GM11168 (cell line): ENCODE data around the gene EXOC2.

Source experiments
- in situ Hi-C: fragments of 300-500 bp; cut with MboI; formaldehyde crosslinking; loops from one replicate; pipeline ENCODE4 v1.12.0; 2022; ENCODE audit warnings: low sequenced_read_pairs; ENCODE audit not compliant: unreplicated experiment

The EXOC2 gene

DNA sequence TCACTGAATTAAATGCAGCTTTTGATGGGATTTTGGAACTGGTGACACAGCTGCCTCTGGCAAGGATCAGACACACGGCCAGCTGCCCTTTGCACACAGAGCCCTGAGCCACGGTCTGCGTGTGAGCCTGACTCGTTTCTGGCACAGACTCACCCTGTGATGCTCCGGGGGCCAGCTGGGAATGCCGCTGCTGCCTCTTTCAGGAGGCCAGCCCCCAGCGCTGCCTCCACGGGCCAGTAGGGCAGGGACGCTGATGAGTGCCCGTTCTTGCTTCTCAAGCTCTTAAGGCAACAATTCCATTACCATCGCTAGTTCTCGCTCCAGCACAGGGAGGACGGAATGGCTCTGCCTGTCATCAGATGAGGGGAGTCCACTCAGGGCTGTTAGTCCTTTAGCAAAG, 239.8 kb downstream of the EXOC2 start:
- in situ Hi-C loops = no loop called here

DNA sequence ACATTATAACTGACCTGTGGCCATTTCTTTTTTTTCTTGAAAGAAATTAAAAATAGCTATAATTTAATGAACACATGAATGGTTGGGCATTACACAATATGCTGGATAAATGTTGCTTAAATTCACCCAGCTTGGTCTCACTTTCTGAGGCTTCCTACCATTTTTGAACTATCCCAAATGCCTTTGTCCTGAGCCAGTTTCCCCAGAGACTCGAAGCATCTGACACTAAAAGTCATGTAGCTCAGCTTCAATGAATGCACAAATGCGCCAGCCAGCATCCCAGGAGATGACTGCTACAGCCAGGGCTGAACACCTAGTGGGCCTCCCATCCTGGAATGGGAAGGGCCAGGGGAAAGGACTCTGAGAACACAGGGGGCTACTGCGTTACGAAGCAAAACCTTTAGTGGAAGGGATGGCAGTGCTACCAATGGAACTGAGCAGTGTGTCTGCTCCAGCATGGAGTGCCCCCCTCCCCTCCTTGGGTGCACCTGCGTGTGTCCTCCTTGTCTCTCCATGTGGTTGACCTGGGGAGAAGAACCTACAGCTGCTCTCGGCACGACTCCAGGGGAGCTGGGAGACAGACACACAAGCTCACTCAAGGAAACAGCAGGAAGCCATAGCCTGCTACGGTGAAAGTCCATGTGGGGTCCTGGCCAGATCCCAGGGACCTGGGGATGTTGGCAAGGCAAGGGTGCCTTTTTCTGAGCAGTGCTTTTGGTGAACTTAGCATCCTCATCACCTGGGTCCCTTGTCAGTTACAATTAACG, 240.5 kb downstream of the EXOC2 start:
- in situ Hi-C loops = no loop called here

DNA sequence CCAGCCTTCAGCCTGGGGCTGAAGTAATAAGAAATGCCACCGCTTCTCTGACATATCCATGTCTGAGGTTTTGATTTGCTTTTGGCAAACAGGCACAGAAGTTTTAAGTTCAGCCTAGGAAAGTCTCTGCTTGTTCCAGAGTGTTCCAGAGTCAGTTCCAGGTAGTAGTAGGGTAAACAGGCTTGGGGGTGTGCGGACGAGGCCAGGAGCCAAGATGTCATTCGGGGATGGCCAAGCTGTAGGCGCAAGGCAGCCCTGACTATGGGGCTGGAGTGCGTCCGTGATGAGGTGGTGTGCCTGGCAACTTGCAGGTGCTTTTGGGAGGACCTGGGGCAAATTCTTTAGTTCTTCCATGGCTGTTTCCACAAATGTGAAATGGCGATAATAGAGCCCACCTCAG, 241.1 kb downstream of the EXOC2 start:
- in situ Hi-C loops = no loop called here

DNA sequence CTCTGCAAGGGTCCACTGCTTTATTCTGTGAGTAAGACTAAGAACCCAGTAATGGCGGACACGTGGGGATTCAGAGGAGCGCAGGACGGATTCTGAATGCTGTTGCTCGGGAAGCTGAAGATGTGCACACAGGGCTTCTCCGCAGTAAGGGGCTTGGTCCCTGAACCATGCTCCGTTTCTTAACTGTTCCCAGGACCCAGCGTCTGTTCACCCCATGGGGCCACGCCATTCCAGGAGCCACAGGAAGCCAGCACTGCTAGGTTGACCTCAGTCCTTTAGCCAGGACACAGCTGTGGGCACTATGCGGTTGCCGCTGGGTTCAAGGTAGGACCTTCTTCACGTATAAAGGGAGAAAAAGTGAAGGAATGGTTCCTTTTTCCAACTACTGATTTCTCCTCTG, 241.6 kb downstream of the EXOC2 start:
- in situ Hi-C loops = no loop called here

DNA sequence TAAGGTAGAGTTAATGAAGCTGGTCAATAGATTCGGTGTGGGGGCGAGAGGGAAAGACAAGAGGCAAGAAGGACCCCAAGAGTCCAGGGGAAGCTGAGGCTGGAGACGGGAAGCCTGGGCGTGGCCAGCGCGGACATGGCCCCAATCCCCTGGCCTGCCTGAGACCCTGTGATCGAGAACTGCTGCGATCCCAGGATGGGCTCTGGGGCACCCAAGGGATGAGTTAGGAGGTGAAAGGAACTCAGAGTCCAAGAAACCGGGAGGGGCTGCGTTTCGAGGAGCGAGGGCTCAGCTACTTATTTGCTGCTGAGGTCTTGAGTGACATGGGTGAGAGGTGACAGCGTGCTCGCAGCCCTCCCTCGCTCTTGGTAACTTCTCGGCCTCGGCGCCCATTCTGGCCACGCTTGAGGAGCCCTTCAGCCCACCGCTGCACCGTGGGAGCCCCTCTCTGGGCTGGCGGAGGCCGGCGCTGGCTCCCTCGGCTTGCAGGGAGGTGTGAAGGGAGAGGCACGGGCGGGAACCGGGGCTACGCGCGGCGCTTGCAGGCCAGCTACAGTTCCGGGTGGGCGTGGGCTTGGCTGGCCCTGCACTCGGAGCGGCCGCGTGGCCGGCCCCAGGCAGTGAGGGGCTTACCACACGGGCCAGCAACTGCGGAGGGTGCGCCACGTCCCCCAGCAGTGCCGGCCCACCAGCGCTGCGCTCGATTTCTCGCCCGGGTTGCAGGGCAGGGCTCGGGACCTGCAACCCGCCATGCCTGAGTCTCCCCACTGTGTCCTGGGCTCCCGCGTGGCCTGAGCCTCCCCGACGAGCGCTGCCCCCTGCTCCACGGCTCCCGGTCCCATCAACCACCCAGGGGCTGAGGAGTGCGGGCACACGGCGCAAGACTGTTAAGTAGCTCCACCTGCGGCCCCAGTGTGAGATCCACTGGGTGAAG, 243.2 kb downstream of the EXOC2 start:
- in situ Hi-C loops = no loop called here

DNA sequence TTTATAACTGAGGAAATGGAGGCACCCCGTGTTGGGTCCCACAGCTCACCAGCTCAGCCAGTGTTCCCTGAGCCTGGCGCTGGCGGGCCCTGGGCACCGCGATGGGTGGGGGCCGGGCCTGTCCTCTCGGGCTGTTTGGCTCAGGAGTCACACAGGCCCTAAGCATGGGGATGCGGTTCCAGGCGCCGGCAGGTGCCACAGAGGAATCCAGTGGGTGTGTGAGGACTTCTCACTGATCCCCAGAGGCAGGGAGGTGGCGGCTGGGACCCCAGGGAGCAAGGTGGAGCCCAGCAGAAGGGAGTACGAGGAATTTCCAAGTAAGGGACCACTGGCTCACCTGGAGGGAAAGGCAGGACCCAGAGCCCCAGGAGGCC, 243.9 kb downstream of the EXOC2 start:
- in situ Hi-C loops = no loop called here

DNA sequence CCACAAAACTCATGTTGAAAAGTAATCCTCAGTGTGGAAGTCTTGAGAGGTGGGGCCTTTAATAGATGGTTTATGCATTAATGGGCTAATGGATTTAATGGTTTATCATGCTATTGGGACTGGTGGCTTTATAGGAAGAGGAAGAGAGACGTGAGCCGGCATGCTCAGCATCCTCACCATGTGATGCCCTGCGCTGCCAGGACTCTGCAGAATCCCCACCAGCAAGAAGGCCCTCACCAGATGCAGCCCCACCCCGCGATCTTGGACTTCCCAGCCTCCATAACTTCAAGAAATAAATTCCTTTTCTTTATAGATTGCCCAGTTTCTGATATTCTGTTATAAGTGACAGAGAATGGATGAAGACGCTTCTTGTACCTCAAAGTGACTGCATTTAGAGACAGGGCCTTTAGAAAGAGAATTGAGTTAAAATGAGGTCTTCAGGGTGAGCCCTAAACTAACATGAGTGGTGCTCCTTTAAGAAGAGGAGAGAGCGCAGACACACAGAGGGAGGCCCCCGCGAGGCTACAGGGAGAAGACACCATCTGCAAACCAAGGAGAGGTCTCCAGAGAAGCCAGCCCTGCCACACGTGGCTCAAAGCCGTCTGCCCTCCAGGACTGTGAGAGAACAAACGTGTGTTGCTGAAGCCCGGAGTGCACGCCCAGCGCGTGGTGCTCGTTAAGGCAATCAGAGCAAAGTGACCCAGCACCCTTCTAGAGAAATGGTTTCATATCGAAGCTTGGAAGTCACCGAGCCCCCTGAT, 244.5 kb downstream of the EXOC2 start:
- in situ Hi-C loops = no loop called here

DNA sequence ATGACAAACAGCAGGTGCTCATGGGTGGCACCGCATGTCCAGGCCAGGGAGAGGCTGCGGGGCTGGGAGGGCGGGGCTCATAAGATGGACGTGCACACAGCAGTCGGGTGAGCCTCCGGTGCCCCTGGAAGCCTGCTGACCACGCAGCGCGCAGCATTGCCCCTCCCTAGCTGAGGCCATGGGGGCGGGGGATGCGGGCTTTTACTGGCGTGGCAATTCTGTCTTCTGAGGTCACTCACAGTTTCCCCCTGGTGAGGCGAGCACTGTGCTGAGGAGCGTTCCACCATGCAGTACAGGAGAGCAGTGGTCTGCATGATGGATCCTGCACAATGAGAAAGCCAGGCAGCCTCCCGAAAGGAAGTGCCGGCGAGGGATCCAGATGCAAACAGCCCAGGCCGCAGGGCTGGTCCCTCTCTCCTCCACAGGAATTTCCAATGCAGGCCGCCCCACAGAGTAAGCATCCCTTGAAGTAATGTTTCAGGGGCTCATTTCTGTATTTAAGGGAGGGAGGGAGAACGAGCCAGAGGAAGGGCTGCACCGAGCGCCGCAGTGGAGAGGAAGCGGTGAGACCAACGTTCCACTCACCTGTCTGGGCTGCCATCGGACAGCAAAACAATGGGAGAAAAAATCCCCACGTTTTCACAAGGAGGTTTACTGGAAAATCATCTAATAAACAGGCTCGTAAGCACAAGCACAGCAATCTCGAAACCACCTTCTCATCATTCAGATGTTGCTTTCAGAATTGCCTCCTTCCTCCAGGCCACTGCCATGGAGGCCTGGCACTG, 245.4 kb downstream of the EXOC2 start:
- in situ Hi-C loops = no loop called here

DNA sequence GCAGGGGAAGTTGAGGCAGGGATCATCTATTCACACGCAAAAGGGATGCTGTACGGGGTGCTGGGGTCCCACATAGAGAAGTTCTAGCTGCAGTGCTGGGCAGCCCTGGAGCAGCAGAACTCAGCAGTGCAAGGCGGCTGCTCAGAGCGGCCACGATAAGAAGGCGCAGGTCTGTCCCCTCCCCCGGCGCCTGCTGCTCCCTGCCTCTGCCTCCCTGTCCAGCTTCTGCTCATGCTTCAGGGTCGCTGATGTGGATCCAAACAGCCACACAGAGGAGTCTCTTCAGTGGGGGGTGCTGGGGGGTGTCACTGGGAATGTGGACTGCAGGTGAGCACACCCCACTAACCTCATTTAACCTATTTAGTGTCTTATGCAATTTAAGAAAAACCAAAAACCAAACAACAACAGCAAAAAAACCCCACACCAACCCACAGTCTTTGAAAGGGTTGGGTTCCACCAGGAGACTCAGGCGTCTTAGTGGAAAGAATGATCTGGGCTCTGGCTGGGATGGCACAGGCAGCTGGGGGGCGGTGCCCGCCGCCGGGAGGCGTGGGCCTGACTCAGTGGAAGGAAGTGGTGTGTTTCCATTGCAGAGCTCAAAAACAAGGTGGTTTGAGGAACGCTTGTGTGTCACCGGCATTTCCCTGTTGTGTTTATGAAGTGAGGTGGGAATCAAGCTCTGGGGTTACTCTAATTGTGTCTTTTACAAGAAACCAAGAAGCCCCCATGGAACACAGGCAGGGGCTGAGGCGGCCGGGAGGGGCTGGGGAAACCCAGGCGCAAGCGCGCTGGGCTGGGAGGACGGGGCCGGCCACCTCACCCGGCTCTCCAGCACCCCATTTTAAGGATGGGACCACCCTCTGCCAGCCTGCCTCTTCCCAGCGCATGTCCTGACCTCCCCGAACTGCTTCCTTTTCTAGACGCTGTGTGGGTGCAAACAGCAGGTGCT, 246.2 kb downstream of the EXOC2 start:
- in situ Hi-C loops = no loop called here

DNA sequence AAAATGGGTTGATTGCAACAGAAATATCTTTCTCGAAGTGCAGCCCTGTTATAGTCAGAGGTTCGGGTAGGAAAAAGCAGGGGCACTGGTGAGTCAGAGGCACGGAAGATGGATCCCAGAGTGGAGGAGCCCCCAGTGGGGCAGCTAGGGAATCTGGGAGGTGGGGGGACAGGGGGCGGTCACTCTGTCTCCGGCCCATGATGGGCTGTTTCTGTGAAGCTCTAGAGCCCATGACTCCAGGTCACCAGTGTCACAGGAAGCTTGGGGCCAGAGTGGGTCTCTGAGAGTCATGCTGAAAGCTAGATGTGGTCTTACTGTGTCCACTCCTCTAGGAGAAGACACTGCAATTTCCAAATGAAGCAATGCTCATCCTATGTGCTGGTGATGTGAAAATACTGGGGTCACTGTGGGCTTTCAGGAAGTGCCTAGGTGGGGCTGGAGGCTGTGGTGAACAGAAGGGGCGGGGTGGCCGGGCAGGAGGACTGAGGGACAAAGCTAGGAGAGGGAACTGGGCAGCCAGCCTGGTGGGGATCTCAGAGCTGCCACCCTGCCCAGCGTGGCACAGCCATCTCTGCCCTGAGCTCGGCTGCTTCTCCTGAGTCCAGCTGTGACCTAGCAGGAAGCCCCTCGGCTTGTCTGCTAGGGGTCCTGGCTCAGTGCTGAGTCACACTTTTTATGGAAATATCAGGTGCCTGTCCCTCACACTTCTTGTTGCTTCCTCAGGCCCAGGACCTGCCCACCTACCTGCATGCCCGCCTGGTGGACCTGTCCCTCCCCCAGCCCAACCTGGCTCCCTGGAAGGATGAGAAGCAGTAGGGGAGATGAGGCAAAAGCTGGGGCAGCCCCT, 247.1 kb downstream of the EXOC2 start:
- in situ Hi-C loops = no loop called here

DNA sequence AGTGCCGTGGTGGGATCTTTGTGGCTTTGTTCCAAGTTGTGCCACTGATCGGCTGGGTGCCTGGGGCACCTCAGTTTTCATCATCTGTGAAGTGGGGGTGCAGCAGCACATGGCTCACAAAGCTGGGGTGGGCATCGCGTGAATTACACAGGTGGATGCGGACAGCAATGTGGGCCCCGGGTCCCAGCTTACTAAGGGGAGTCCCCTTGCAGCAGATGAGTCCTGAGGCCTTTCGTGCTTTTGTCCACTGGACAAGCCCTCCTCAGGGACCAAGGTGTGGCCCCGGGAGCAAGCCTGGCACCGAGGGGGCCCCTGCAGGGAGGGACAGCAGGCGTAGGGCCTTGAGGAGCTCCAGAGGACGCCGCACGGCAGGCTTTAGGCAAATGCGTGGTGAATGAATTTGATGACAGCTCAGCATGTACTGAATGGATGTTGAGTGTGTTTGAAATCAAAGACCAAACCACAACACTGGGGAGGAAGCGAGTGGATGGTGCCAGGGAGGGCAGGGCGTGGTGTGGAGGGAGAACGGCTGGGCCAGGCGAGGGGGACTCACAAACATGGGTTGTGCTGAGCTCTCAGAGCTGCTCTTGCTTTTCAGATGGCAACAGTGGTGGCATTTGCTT, 248.2 kb downstream of the EXOC2 start:
- in situ Hi-C loops = no loop called here

DNA sequence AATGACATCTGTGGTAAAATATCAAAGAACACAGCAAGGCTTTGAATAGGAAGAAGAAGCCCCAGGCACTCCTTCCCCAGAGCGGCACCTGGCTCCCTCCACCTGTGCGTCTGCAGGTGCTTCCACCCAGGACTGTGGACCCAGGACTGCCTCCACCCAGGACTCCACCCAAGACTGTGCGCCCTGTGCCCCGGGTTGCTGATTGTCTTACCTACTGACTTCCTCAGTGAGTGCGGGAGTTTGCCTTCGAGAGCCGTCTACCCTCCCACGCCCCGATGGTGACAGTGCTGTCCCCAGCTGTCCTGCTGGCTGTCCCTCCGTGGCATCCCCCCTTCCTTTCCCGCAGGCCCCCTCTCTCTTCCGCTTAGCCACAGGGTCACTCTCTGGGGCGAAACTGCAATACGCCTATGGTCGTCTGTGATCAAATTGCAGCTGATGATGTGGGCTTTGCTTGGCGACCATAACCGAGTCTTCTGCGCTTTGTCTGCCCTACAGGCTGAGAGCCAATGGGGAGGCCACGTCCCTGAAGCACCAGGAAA, 249.2 kb downstream of the EXOC2 start:
- in situ Hi-C loops = no loop called here

DNA sequence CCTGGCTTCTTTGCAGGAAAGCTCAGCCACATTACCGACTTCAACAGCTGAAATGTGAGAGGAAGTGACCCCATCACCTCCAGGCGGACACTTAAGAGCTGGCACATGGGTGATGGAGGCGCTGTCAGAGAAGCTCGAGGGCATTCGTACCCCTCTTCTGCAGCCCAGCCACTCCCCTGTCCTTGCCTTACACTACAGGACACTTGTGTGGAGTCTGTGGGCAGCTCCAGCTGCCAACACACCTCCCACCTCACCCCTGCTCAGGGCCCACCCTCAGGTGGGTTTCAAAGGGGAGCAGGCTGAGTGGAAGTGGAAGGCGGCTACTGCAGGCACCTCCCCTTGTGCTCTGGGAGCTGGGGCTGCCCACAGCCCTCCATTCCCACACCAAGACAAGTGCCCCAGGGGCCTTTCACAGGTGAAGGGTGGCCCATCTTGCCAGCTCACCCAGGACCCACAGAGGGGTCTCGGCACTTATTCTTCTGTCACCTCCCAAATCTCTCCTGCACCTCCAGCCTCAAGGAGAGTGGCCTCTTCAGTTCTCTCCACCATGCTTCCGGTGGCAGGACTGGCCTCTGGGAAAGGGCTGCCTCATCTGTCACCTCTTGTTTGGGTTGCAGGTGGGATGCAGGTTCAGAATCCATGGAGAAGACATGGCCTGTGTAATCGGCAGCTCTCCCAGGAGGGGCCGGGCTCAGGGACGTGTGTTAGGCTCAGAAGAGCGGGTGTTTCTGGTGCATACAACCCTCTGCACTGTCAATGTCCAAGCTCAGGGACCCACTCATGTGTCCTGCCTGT, 251.6 kb downstream of the EXOC2 start:
- in situ Hi-C loops = no loop called here

DNA sequence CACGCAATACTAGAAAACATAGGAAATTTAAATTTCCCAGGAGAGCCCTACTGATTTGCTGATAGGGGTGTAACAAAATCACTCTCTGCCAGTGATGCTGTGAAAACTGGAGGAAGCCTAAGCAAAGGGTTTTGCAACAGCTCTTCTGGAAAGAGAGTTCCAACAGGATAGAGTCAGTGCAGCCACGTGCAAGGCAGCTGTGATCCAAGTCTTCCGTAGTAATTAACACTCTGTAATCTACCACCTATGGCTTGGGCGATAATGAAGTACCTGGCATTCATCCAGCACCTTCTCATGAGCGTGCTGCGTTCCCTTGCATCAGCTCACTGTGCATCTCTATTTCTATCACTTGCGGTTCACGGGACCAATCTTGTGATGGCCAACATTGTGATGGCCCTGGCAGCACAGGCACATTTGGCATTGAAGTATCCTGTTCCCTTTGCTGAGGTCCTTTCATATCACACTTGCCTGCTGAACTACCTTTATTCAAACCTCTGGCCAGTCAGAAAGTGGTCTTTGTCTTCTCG, 253.2 kb downstream of the EXOC2 start:
- in situ Hi-C loops = no loop called here

DNA sequence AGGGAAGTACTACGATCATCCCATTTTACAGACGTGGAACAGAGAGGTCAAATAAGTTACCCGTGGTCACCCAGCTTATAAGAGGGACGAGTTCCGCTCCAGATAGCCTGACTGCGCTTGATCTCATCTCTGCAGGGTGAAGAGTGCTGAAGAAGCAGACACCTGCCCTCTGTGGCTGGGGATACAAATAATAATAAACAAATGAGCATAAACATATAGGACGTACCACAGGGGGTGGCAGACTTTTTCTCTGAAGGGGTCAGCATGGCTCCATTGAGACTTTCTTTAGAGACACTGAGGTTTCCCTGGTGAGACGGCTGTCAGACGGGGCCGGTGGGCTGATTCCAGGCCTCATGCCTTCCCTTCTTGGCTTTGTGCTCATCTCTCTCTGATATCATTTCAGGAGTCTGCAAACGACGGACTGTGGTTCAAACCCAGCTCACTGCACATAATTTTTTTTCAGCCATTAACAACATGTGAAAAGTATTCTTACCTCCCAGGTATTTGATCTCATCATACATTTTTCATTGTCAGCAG, 254.2 kb downstream of the EXOC2 start:
- in situ Hi-C loops = no loop called here

DNA sequence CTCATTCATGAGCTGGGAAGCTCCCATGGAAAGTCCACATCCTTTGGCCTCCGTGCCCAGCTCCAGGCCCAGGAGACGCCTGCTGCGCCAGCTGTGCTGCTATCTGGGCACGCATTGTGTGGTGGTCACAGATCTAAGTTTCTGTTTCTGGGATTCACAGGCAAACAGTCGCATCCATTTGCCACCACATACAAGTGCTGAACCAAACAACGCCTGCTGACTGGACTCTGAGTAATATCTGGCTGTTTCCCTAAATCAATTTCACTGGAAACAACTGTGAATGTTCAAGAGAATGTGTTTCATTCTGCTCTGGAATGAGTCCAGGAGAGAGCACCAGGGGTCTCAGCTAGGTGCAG, 255.9 kb downstream of the EXOC2 start:
- in situ Hi-C loops = no loop called here
